BLaER1 (cell line): ENCODE results near the gene GET3.
"Not testable (repeated sequence)": the region's sequence is repeated elsewhere in the genome, so short reads cannot be mapped to it uniquely, and the experiment has no call there.

Experiments used
- H3K27ac ChIP-seq: shearing (Covaris generic); formaldehyde crosslinking; 2 replicates; pipeline ENCODE4 v1.8.1; 2022
- H3K27me3 ChIP-seq: shearing (Covaris generic); formaldehyde crosslinking; 2 replicates; pipeline ENCODE4 v1.8.1; 2022
- H3K36me3 ChIP-seq: shearing (Covaris generic); formaldehyde crosslinking; 2 replicates; pipeline ENCODE4 v1.8.1; 2022
- H3K4me1 ChIP-seq: shearing (Covaris generic); formaldehyde crosslinking; 2 replicates; pipeline ENCODE4 v1.8.1; 2022
- H3K4me2 ChIP-seq: shearing (Covaris generic); formaldehyde crosslinking; 2 replicates; pipeline ENCODE4 v1.8.1; 2022
- H3K4me3 ChIP-seq: shearing (Covaris generic); formaldehyde crosslinking; 2 replicates; pipeline ENCODE4 v1.8.1; 2022
- H3K9ac ChIP-seq: shearing (Covaris generic); formaldehyde crosslinking; 2 replicates; pipeline ENCODE4 v1.8.1; 2022
- H3K9me3 ChIP-seq: shearing (Covaris generic); formaldehyde crosslinking; 2 replicates; pipeline ENCODE4 v1.8.1; 2022
- H4K20me1 ChIP-seq: shearing (Covaris generic); formaldehyde crosslinking; 2 replicates; pipeline ENCODE4 v1.8.1; 2022
- Cebpa-rat ChIP-seq: shearing (Covaris generic); IDR thresholded peaks from 2 replicates; pipeline ENCODE4 v1.8.1; 2022

GET3 gene

DNA sequence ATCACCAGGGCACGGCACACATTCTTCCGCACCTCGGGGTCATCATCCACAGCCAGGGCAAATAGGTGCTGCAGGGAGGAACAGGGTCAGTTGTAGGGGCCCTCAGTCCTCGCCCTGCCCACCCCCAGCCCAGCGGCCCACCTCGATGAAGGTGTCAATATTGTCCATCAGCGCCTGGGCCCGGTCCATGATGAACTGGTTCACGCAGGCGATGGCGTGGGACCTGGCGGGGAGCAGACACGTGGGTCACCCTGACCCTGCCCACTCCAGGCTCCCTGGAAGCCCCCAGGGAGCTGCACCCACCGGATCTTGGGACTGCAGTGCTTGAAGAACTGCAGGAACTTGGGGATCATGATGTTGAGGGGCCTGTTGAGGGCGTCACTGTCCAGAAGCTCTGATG, 22.2 kb upstream of the GET3 start:
- peaks cover 96% of the 10 kb centered on the region for H3K36me3 ChIP-seq
- no peak overlapping the region for H3K9ac ChIP-seq
- no peaks in the 10 kb centered on the region for H3K27me3 ChIP-seq
- no peak for TF ChIP-seq Cebpa-rat
- H4K20me1 ChIP-seq: peaks cover 96% of the 10 kb centered on the region
- H3K27ac ChIP-seq: no peak overlapping the region
- no peak overlapping the region for H3K4me3 ChIP-seq
- no peak overlapping the region for H3K4me2 ChIP-seq
- peaks cover 29% of the 10 kb centered on the region for H3K4me1 ChIP-seq
- H3K9me3 ChIP-seq: no peaks in the 10 kb centered on the region

DNA sequence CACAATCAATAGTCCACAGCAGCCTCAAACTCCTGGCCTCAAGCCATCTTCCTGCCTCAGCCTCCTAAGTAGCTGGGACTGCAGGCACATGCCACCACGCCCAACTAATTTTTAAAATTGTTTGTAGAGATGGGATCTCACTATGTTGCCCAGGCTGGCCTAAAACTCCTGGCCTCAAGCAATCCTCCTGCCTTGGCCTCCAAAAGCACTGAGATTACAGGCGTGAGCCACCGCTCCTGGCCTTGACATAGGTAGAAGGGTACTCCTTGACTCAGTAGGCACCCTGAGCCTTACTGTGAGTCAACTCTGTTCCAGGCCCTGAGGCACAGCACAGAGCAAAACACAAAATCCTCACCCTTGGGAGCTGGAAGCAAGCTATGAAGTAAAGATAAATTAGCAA, 21.4 kb upstream of the GET3 start:
- H3K9me3 ChIP-seq: no peaks in the 10 kb centered on the region
- H4K20me1 ChIP-seq: peaks cover 96% of the 10 kb centered on the region
- H3K36me3 ChIP-seq: peaks cover 91% of the 10 kb centered on the region
- H3K4me3 ChIP-seq: no peak overlapping the region
- peaks cover 35% of the 10 kb centered on the region for H3K4me1 ChIP-seq
- TF ChIP-seq Cebpa-rat: no peak
- H3K9ac ChIP-seq: no peak overlapping the region
- no peak overlapping the region for H3K4me2 ChIP-seq
- no peaks in the 10 kb centered on the region for H3K27me3 ChIP-seq
- no peak overlapping the region for H3K27ac ChIP-seq

DNA sequence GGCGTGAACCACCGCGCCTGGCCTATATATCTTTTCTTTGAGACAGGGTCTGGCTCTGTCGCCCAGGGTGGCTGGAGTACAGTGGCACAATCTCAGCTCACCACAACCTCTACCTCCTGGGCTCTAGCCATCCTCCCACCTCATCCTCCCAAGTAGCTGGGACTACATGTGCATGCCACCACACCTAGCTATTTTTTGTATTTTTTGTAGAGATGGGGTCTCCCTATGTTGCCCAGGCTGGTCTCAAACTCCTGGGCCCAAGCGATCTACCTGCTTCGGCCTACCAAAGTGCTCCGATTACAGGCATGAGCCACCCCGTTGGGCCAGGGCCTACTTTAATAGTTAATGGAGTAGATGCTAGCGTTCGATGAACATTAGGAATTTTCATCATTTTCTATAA, 17.0 kb upstream of the GET3 start:
- H3K36me3 ChIP-seq: peaks cover 51% of the 10 kb centered on the region
- peaks cover 66% of the 10 kb centered on the region for H4K20me1 ChIP-seq
- no peaks in the 10 kb centered on the region for H3K27me3 ChIP-seq
- no peaks in the 10 kb centered on the region for H3K9me3 ChIP-seq
- H3K9ac ChIP-seq: peak overlapping the region; percentile 98
- TF ChIP-seq Cebpa-rat: no peak
- H3K27ac ChIP-seq: peak overlapping the region; percentile 99
- peak overlapping the region; percentile 82 for H3K4me3 ChIP-seq
- peak overlapping the region; percentile 88 for H3K4me2 ChIP-seq
- peaks cover 42% of the 10 kb centered on the region for H3K4me1 ChIP-seq

DNA sequence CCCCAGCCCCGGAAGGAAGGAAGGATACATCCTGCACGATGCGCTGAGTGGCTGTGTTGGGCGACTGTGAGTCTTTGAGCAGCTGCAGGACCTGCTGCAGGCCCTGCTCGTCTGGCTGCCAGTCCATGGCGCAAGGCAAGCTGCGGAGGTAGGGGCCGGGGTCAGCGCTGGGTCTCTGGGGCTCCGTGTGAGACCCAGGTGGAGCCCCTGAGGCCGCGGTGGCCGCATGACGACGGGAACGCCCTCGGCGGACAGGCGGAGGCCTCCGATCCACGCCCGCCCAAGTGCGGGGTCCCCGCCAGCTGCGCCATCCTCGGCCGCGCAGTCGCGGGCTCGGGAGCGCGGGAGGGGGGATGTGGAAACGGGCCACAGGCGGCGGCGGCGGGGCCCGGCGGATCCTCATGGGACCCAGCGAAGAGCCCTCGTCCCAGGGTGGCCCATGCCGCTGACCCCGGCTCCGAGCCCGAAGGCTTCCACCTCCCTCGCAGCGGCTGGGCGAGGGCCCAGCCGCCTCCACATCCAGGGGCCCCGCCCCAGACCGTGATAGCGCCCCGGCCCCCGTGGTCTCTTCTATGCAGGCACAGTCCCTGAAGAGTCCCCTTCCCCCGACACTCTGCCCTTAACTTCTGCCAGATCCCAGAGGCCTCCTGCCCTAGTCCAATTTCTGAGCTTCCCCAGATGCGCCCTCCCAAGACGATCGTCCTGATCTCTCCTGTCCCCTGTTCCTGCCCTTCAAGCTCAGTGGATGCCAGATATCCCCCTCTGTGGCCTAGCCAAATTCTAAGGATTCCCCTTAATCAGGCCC, 16.2 kb upstream of the GET3 start:
- peak overlapping the region; percentile 82 for H3K4me3 ChIP-seq
- peaks cover 42% of the 10 kb centered on the region for H3K4me1 ChIP-seq
- H3K27me3 ChIP-seq: no peaks in the 10 kb centered on the region
- peaks cover 58% of the 10 kb centered on the region for H4K20me1 ChIP-seq
- H3K36me3 ChIP-seq: peaks cover 43% of the 10 kb centered on the region
- TF ChIP-seq Cebpa-rat: no peak
- peak overlapping the region; percentile 98 for H3K9ac ChIP-seq
- peak overlapping the region; percentile 99 for H3K27ac ChIP-seq
- H3K9me3 ChIP-seq: no peaks in the 10 kb centered on the region
- peak overlapping the region; percentile 88 for H3K4me2 ChIP-seq

DNA sequence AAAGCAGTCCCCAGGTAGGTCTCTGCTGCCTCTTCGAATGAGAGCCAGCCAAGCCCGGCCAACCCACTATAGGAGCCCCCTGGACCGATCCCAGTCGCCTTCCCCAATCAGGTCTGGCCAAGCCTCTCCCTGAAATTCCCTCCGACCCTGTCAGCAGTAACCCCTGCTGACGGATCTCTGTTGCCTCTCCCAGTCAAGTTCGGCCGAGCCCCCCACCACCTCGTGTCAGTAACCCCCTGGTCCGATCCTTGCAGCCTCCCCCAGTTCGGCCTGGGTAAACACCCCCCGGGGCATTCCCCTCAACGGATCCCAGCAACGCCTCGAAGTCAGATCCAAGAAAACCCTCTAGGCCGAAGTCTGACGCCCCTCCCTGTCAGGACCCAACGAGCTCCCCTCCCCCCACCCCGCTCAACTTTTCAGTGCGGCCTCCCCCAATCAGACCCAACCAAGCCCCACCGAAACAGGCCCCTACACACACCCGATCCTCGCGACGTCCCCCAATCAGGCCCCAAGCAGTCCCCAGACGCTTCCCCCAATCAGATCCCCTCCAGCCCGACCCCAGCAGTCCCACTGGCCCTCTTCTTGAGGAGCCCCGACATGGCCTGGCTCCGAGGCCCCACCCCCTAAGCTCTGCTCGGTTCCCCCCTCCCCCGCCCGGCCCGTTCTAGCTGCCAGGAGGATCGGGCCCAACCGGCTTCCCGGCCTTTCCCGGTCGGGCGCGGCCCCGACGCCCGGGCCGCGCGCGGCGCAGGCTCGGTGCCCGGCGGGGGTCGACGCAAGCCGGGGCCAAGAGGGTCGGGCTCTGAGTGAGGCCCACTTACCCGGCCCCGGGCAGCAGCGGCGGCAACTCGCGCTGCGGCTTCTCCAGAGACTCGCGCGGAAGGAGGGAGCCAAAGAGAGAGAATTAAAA, 15.4 kb upstream of the GET3 start:
- H3K4me2 ChIP-seq: peak overlapping the region; percentile 88
- peaks cover 50% of the 10 kb centered on the region for H4K20me1 ChIP-seq
- H3K27me3 ChIP-seq: no peaks in the 10 kb centered on the region
- peaks cover 42% of the 10 kb centered on the region for H3K4me1 ChIP-seq
- H3K9me3 ChIP-seq: no peaks in the 10 kb centered on the region
- peak overlapping the region; percentile 82 for H3K4me3 ChIP-seq
- peak overlapping the region; percentile 99 for H3K27ac ChIP-seq
- peaks cover 39% of the 10 kb centered on the region for H3K36me3 ChIP-seq
- TF ChIP-seq Cebpa-rat: no peak
- peak overlapping the region; percentile 98 for H3K9ac ChIP-seq

DNA sequence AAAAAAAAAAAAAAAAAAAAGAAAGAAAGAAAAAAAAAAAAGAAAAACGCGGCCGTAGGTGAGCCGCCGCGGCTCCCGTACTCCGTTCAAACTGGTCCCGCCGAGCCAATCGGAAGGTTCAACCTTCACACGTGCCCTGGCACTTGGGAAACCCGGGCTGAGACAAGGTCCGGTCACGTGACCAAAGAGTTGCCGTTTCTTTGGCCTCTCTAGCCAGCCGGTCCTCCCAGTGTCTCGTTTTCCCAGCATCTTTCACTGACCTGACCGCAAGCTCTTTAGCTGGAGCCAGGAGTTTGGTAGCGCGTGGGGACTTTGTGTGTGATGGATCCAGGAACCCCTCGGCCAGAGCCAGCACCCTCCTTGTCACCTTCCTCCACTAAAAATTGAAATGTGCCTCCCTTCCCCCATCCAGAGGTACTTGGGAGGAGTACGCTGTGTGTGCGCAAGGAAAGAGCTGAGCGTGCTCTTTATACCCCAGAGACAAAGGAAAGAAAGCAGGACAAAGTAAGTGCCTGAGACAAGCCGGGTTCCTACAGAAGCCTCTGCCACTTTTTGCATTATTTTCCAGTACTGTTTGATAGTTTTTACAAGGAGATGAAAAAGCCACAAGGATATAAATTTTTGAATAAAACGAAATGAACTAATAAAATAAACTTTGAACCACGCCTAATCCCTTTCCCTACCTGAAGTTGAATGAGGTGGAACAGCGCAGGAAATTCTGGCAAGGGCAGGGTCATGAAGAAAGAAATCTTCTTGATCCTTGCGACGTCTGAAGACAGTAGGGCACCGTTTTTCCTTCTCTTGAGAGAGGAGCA, 14.5 kb upstream of the GET3 start:
- TF ChIP-seq Cebpa-rat: peak; percentile 9; the same call in 1 of the 2 replicates
- Histone ChIP-seq H3K27me3 (no peaks in the 10 kb centered on the region), H4K20me1 (peaks cover 41% of the 10 kb centered on the region), H3K36me3 (peaks cover 39% of the 10 kb centered on the region), H3K4me3 (peak overlapping the region; percentile 82), H3K9me3 (no peaks in the 10 kb centered on the region), H3K4me1 (peaks cover 36% of the 10 kb centered on the region), H3K27ac (peak overlapping the region; percentile 99), H3K9ac (peak overlapping the region; percentile 98), H3K4me2 (peak overlapping the region; percentile 94)

DNA sequence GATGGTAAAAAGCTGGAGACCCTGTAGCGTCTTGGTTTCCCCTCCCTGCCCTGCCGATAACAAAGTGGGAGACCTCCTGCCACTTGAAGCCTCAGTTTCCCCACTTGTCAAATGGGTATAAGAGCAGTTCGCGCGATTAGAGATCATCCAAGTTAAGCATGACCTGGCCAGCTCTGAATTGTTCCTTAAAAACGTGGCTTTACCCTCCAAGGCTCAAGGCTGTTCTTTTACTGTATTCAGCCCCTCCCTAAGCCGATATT, 14.0 kb upstream of the GET3 start:
- H3K9ac ChIP-seq: peak overlapping the region; percentile 98
- H3K27ac ChIP-seq: peak overlapping the region; percentile 99
- no peak for TF ChIP-seq Cebpa-rat
- H3K36me3 ChIP-seq: peaks cover 39% of the 10 kb centered on the region
- H3K27me3 ChIP-seq: no peaks in the 10 kb centered on the region
- peaks cover 30% of the 10 kb centered on the region for H3K4me1 ChIP-seq
- peak overlapping the region; percentile 82 for H3K4me3 ChIP-seq
- H4K20me1 ChIP-seq: peaks cover 36% of the 10 kb centered on the region
- H3K4me2 ChIP-seq: peak overlapping the region; percentile 94
- H3K9me3 ChIP-seq: no peaks in the 10 kb centered on the region

DNA sequence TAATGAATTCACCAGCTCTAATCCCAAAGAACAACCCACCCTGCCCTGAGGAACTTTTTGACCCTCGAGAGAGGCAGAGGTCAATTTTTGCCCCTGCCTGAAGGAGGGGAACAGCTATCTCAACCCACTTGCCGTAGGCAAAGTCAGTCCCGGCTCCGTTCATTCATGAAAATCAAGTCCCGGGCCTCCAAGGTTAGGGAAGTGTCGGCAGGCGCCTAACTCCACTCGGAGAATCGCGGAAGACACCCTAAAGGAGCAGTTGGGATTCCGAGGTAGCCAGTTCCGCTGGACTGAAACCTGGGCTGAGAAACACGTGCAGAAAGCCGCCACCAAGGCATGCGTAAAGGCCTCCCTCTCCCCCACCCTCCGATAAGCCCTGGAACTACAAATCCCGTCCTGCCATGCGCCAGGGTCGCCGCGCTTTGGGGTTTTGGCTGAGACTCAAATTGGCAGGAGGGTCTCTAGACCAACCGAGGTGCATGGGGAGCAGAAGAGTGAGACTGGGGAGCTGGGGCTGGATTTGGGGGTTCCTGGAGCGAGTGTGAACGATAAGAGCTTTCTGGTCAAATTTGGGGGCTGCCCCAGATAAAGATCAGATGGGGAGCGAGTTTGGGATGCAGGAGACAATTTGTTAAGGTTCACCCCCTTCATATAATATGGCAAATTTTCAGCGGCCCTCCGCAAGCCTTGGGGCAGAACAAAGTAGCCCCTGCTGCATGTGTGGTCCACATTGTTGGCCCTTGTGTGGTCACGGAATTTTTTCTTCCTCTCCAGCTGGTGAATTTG, 13.5 kb upstream of the GET3 start, which contains the start of gene TNPO2:
Gene TNPO2, minus strand, starts transcription at position 292 of the 786 bp plus-strand sequence. CDS start 2,955 bp downstream, outside the sequence.
- TF ChIP-seq Cebpa-rat: no peak
- no peaks in the 10 kb centered on the region for H3K27me3 ChIP-seq

DNA sequence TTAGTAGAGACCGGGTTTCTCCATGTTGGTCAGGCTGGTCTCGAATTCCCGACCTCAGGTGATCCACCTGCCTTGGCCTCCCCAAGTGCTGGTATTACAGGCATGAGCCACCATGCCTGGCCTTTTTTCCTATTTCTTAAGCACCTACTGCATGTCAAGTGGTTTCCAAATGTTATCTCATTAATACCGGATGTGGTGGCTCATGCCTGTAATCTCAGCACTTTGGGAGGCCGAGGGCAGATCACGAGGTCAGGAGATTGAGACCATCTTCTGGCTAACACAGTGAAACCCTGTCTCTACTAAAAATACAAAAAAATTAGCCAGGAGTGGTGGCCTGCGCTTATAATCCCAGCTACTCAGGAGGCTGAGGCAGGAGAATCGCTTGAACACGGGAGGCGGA, 11.7 kb upstream of the GET3 start:
- H3K4me1 ChIP-seq: peaks cover 21% of the 10 kb centered on the region
- H3K27ac ChIP-seq, H3K4me2 ChIP-seq, H3K27me3 ChIP-seq, H3K9me3 ChIP-seq, H3K9ac ChIP-seq, H3K4me3 ChIP-seq: not testable (repeated sequence)
- peaks cover 41% of the 10 kb centered on the region for H3K36me3 ChIP-seq
- peaks cover 34% of the 10 kb centered on the region for H4K20me1 ChIP-seq

More for the DNA sequence above, 13.5 kb upstream of the GET3 start, which contains the start of gene TNPO2:
- Histone ChIP-seq H3K9me3 (no peaks in the 10 kb centered on the region), H3K4me3 (peak within 1 kb of the TSS; percentile 82), H3K4me2 (peak within 1 kb of the TSS; percentile 94), H3K27ac (peak within 1 kb of the TSS; percentile 99), H4K20me1 (peaks cover 34% of the 10 kb centered on the region), H3K36me3 (peaks cover 39% of the 10 kb centered on the region), H3K4me1 (peaks cover 26% of the 10 kb centered on the region), H3K9ac (peak within 1 kb of the TSS; percentile 98)
